Gastroesophageal sphincter (tissue), 4 donors: ENCODE results near the gene ARRB1. TPM values are rescaled to one million over a fixed set of nuclear protein-coding genes. Genes with fewer than 3 reads are reported as not detected.

Source experiments
- ATAC-seq: fragments of 150-250 bp; one replicate; pipeline ENCODE4 v1.9.1; 2016; ENCODE audit warnings: mild to moderate bottlenecking, moderate library complexity
- H3K27ac ChIP-seq, 4 donors: fragments of 200-600 bp; sonication (generic) in 3 of 4; 1 replicate in 3 of 4; 2 replicates in 1 of 4; pipeline ENCODE4 v1.5.1; 2016 to 2019
- H3K27me3 ChIP-seq: fragments of 200-600 bp; sonication (generic); one replicate; pipeline ENCODE4 v1.5.1; 2019
- H3K36me3 ChIP-seq, 2 donors: fragments of 200-600 bp; sonication (generic); one replicate each; pipeline ENCODE4 v1.5.1; 2019; ENCODE audit warnings: control low read depth in 1 of 2
- H3K4me1 ChIP-seq, 3 donors: fragments of 200-600 bp; sonication (generic); 1 replicate in 2 of 3; 2 replicates in 1 of 3; pipeline ENCODE4 v1.5.1; 2016 to 2019; ENCODE audit warnings: control low read depth in 2 of 3
- H3K4me3 ChIP-seq, 2 donors: fragments of 200-600 bp; sonication (generic); one replicate each; pipeline ENCODE4 v1.5.1; 2019; ENCODE audit warnings: mild to moderate bottlenecking in 1 of 2, moderate library complexity in 1 of 2
- H3K9me3 ChIP-seq, 3 donors: fragments of 200-600 bp; sonication (generic); one replicate each; pipeline ENCODE4 v1.5.1; 2017 to 2019; ENCODE audit warnings: control low read depth in 2 of 3
- CTCF ChIP-seq, 4 experiments: fragments of 200-600 bp in 2 of 4; fragments of 450-650 bp in 2 of 4; sonication (generic) in 1 of 4; IDR thresholded peaks; one replicate each; pipeline ENCODE4 v1.5.1; 2017 to 2019; ENCODE audit warnings: antibody characterized with exemption in 4 of 4, mild to moderate bottlenecking in 2 of 4, moderate library complexity in 2 of 4
- EP300 ChIP-seq: sonication (generic); formaldehyde crosslinking; IDR thresholded peaks from one replicate; pipeline ENCODE4 v1.6.1; 2017; ENCODE audit warnings: antibody characterized with exemption, mild to moderate bottlenecking
- POLR2A ChIP-seq, 2 donors: fragments of 450-650 bp; IDR thresholded peaks; one replicate each; pipeline ENCODE4 v1.6.1; 2017; ENCODE audit warnings: antibody characterized with exemption in 2 of 2, mild to moderate bottlenecking in 2 of 2, moderate library complexity in 1 of 2
- POLR2AphosphoS5 ChIP-seq: sonication (generic); formaldehyde crosslinking; IDR thresholded peaks from one replicate; pipeline ENCODE4 v1.6.1; 2017; ENCODE audit warnings: antibody characterized with exemption
- WGBS, 2 donors: methylation state at CpG; one replicate each; pipeline ENCODE4 v1.1.5; 2018; ENCODE audit warnings: low coverage in 1 of 2; 5-methylcytosine and 5-hydroxymethylcytosine counted together
- total RNA-seq, 4 donors: library from RNA; depleted of rRNA; stranded (reverse); fragments of >200 nt; gene quantifications; one replicate each; pipeline ENCODE4 v1.1.0, GENCODE V29; 2016

ARRB1 gene
- total RNA-seq, 4 donors from 2014 or later: 72.3 to 120 (median 93.0) TPM

- no peak for ATAC-seq
- no peaks in the 10 kb centered on the region for H3K36me3 ChIP-seq
- no peaks in the 10 kb centered on the region for H3K27me3 ChIP-seq
- no peak overlapping the region for H3K4me3 ChIP-seq
- WGBS, 2 donors: 53 to 76% methylated on average over 3 to 8 of the region's 8 CpGs
- no peaks in the 10 kb centered on the region for H3K4me1 ChIP-seq
- H3K9me3 ChIP-seq: no peaks in the 10 kb centered on the region
- H3K27ac ChIP-seq: no peak overlapping the region
- no peak for TF ChIP-seq POLR2AphosphoS5
Observed at GRCh38 chr11:75394085-75394840, 42.8 kb upstream of the ARRB1 start.

- H3K4me3 ChIP-seq: no peak overlapping the region
- H3K4me1 ChIP-seq: peaks cover 0 to 11% (median 0%) of the 10 kb centered on the region in 3 donors
- WGBS, 2 donors: 83% methylated on average over 6 of the region's 7 CpGs; no CpG with 5 or more reads in 1 of the 2 donors
- H3K27me3 ChIP-seq: no peaks in the 10 kb centered on the region
- H3K9me3 ChIP-seq: no peaks in the 10 kb centered on the region
- TF ChIP-seq POLR2A (IDR thresholded peaks at IDR 0.05) (no peak), EP300 (no peak), POLR2AphosphoS5 (no peak), CTCF (IDR thresholded peaks at IDR 0.05) (no peak)
- no peaks in the 10 kb centered on the region for H3K36me3 ChIP-seq
- no peak overlapping the region for H3K27ac ChIP-seq
- no peak for ATAC-seq
Observed at GRCh38 chr11:75389925-75390324, 38.5 kb upstream of the ARRB1 start.

- Histone ChIP-seq H3K27ac (no peak overlapping the region), H3K9me3 (no peaks in the 10 kb centered on the region), H3K4me1 (peaks cover 0 to 16% (median 2%) of the 10 kb centered on the region in 3 donors), H3K4me3 (no peak overlapping the region), H3K36me3 (no peaks in the 10 kb centered on the region), H3K27me3 (no peaks in the 10 kb centered on the region)
- TF ChIP-seq EP300 (no peak), POLR2AphosphoS5 (no peak), CTCF (IDR thresholded peaks at IDR 0.05) (no peak), POLR2A (IDR thresholded peaks at IDR 0.05) (no peak)
- WGBS, 2 donors: 50 to 60% methylated on average over 5 to 11 of the region's 11 CpGs
- ATAC-seq: no peak
Observed at GRCh38 chr11:75389276-75389605, 37.8 kb upstream of the ARRB1 start.

- Histone ChIP-seq H3K9me3 (no peaks in the 10 kb centered on the region), H3K4me3 (no peak overlapping the region), H3K4me1 (peaks cover 0 to 22% (median 3%) of the 10 kb centered on the region in 3 donors), H3K27ac (peak overlapping the region in 1 of 4 donors; percentile 19), H3K27me3 (no peaks in the 10 kb centered on the region), H3K36me3 (no peaks in the 10 kb centered on the region)
- no peak for TF ChIP-seq POLR2A (IDR thresholded peaks at IDR 0.05)
- TF ChIP-seq CTCF (IDR thresholded peaks at IDR 0.05): peak; percentile 79 to 86 (median 84)
- peak; percentile 67 for ATAC-seq
- WGBS, 2 donors: 18 to 50% methylated on average over 1 to 8 of the region's 9 CpGs
Observed at GRCh38 chr11:75388386-75389275, 37.2 kb upstream of the ARRB1 start.

GRCh38 chr11:75387736-75388294, 36.4 kb upstream of the ARRB1 start:
- Histone ChIP-seq H3K4me3 (no peak overlapping the region), H3K27me3 (no peaks in the 10 kb centered on the region), H3K4me1 (peaks cover 0 to 26% (median 3%) of the 10 kb centered on the region in 3 donors), H3K9me3 (no peaks in the 10 kb centered on the region), H3K36me3 (no peaks in the 10 kb centered on the region), H3K27ac (no peak overlapping the region)
- no peak for ATAC-seq
- TF ChIP-seq POLR2A (IDR thresholded peaks at IDR 0.05) (no peak), POLR2AphosphoS5 (no peak), EP300 (no peak)
- 25 to 69% methylated on average over 1 to 3 of the region's 3 CpGs for WGBS, 2 donors
